Right lobe of liver (tissue), 6 donors: ENCODE results near the gene SVOPL. TPM values are rescaled to one million over a fixed set of nuclear protein-coding genes. Genes with fewer than 3 reads are reported as not detected.

Experiments used
- ATAC-seq, 4 donors: fragments of 200-7000 bp; cut with Tn5 transposase; one replicate each; pipeline ENCODE4 v1.9.1; 2020; ENCODE audit warnings: mild to moderate bottlenecking in 4 of 4, moderate library complexity in 4 of 4
- DNase-seq, 3 donors: peaks; one replicate each; pipeline ENCODE4 v3.0.0-alpha.2; 2020
- H3K27ac ChIP-seq, 3 donors: fragments of 200-600 bp; one replicate each; pipeline ENCODE4 v1.8.0; 2022
- H3K27me3 ChIP-seq, 2 donors: fragments of 200-600 bp; one replicate each; pipeline ENCODE4 v1.8.0; 2022
- H3K36me3 ChIP-seq, 4 donors: fragments of 200-600 bp; sonication (generic) in 1 of 4; one replicate each; pipeline versions ENCODE4 v1.5.1 to v1.8.0; 2017 to 2022; ENCODE audit warnings: control low read depth in 1 of 4
- H3K4me1 ChIP-seq, 4 donors: fragments of 200-600 bp; sonication (generic) in 1 of 4; one replicate each; pipeline versions ENCODE4 v1.5.1 to v1.8.0; 2017 to 2022; ENCODE audit warnings: control low read depth in 1 of 4
- H3K4me3 ChIP-seq, 3 donors: fragments of 200-600 bp; one replicate each; pipeline ENCODE4 v1.8.0; 2022
- H3K9me3 ChIP-seq, 4 donors: fragments of 200-600 bp; sonication (generic) in 1 of 4; one replicate each; pipeline versions ENCODE4 v1.5.1 to v1.8.0; 2017 to 2022; ENCODE audit warnings: control low read depth in 1 of 4
- POLR2A ChIP-seq: fragments of 450-650 bp; IDR thresholded peaks from one replicate; pipeline ENCODE4 v1.6.1; 2017; ENCODE audit warnings: antibody characterized with exemption, mild to moderate bottlenecking
- WGBS: methylation state at CpG from one replicate; pipeline ENCODE4 v1.1.6; 2018; ENCODE audit warnings: low coverage, low lambda C conversion rate; ENCODE audit not compliant: insufficient coverage; ENCODE audit errors: missing lambda C conversion rate; 5-methylcytosine and 5-hydroxymethylcytosine counted together
- intact Hi-C, 2 donors: fragments of 100-400 bp; cut with DNase I; formaldehyde crosslinking; loops; one replicate each; pipeline versions ENCODE4 v1.11.2 to v1.14.1; 2022
- total RNA-seq, 6 experiments: library from RNA; depleted of rRNA in 2 of 6; stranded (reverse); fragments of >200 nt in 2 of 6; fragmentation: NEBNext Ultra II Directional in 3 of 6; extraction: Animal tissue kit (Norgen Biotek cat#: 25700) in 3 of 6; gene quantifications; one replicate each; pipeline versions ENCODE4 v1.1.0 to v1.2.4, GENCODE V29; 2016 to 2023
- TF ChIP-seq, protein P1 (sequence below), 4 donors: fragments of 200-600 bp in 3 of 4; fragments of 450-650 bp in 1 of 4; IDR thresholded peaks; one replicate each; pipeline versions ENCODE4 v1.5.1 to v1.8.0; 2016 to 2022; ENCODE audit warnings: antibody characterized with exemption in 4 of 4, mild to moderate bottlenecking in 2 of 4
- donor health status: DM: no; HTN: yes; CAD: no.
- donor health status: DM: no; HTN: no; CAD: no.
- donor health status: DM: no; HTN: no; CAD: no.
- donor health status: DM: no; HTN: yes; CAD: no.
- donor health status: DM: no; HTN: yes; CAD: no.

SVOPL gene
- total RNA-seq, 6 experiments from 2014 or later: not detected

DNA sequence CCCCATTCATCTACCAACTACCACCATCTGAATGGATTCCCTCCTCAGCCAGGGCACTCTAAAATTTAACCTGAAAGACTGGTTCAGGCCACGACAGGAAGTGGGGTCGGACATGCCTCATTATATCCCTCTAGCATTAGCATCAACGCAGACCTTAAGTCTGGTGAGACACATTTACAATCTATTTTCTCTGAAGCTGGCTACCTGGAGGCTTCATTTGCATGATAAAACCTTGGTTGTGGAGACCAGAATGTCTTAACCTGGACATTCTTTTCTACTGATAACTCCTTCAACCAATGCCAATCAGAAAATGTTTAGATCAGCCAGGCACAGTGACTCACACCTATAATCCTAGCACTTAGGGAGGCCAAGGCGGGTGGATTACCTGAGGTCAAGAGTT lies 42.3 kb downstream of the SVOPL start:
- no peak for TF ChIP-seq POLR2A
- TF ChIP-seq, protein P1, sequence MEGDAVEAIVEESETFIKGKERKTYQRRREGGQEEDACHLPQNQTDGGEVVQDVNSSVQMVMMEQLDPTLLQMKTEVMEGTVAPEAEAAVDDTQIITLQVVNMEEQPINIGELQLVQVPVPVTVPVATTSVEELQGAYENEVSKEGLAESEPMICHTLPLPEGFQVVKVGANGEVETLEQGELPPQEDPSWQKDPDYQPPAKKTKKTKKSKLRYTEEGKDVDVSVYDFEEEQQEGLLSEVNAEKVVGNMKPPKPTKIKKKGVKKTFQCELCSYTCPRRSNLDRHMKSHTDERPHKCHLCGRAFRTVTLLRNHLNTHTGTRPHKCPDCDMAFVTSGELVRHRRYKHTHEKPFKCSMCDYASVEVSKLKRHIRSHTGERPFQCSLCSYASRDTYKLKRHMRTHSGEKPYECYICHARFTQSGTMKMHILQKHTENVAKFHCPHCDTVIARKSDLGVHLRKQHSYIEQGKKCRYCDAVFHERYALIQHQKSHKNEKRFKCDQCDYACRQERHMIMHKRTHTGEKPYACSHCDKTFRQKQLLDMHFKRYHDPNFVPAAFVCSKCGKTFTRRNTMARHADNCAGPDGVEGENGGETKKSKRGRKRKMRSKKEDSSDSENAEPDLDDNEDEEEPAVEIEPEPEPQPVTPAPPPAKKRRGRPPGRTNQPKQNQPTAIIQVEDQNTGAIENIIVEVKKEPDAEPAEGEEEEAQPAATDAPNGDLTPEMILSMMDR (IDR thresholded peaks at IDR 0.05): no peak
- Histone ChIP-seq H3K27me3 (no peaks in the 10 kb centered on the region), H3K27ac (no peak overlapping the region), H3K9me3 (no peaks in the 10 kb centered on the region), H3K4me1 (no peaks in the 10 kb centered on the region), H3K4me3 (no peak overlapping the region), H3K36me3 (no peaks in the 10 kb centered on the region)
- intact Hi-C loops: no loop called here
- WGBS: 85% methylated on average over 4 of the region's 4 CpGs
- DNase-seq (no peak), ATAC-seq (no peak)

DNA sequence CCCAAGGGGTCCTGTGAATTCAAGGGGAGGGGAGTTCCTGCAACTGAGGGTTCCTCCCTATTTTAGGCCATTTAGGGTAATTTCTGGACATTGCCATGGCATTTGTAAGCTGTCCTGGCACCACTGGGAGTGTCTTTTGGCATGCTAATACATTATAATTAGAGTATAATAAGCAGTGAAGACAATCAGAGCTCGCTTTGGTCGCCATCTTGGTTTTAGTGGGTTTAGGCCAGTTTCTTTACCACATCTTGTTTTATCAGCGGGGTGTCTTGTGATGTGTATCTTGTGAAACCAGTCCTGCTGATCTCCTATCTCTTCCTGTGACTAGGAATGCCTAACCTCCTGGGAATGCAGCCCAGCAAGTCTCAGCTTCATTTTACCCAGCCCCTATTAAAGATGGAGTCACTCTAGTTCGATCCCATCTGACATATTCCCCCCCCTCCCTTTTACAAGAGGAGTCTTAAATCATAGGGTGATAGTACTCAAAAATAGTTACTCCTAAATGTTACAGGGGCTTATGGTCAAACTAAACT lies 43.2 kb downstream of the SVOPL start:
- Histone ChIP-seq H3K27me3 (no peaks in the 10 kb centered on the region), H3K36me3 (no peaks in the 10 kb centered on the region), H3K27ac (no peak overlapping the region), H3K4me3 (no peak overlapping the region), H3K9me3 (no peaks in the 10 kb centered on the region), H3K4me1 (no peaks in the 10 kb centered on the region)
- no peak for ATAC-seq
- no peak for DNase-seq
- 87% methylated on average over 4 of the region's 4 CpGs for WGBS
- intact Hi-C loops: no loop called here
- no peak for TF ChIP-seq POLR2A
- TF ChIP-seq, protein P1 (IDR thresholded peaks at IDR 0.05): no peak

DNA sequence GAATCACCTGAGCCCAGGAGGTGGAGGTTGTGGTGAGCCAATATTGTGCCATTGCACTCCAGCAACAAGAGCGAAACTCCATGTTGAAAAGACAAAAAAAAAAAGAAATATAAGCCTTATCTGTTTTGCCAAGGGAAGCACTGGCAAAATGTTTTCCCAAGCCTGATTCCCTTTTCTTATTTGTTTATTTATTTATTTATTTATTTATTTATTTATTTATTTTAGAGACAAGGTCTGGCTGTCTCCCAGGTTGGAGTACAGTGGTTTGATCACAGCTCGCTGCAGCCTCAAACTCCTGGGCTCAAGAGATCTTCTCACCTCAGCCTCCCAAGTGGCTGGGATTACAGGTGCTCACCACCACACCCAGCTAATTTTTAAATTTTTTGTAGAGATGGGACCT lies 44.2 kb downstream of the SVOPL start:
- Histone ChIP-seq H3K27ac (no peak overlapping the region), H3K4me3 (no peak overlapping the region), H3K27me3 (no peaks in the 10 kb centered on the region), H3K36me3 (no peaks in the 10 kb centered on the region), H3K4me1 (no peaks in the 10 kb centered on the region), H3K9me3 (no peaks in the 10 kb centered on the region)
- WGBS: 92% methylated on average over 2 of the region's 2 CpGs
- TF ChIP-seq POLR2A: no peak
- TF ChIP-seq, protein P1 (IDR thresholded peaks at IDR 0.05): no peak
- ATAC-seq (no peak), DNase-seq (no peak)
- intact Hi-C loops: no loop called here

DNA sequence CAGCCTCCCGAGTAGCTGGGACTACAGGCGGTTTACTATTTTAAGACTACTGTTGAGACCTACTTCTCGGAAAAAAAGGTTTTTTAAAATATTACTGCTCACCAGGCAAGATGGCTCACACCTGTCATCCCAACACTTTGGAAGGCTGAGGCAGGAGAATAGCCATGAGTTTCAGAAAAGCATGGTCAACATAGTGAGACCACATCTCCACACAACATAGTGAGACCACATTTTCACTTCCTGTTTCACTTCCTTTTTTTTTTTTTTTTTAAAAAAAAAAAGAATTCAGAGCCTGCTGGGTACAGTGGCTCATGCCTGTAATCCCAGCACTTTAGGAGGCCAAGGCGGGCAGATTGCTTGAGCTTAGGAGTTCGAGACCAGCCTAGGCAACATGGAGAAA lies 46.5 kb downstream of the SVOPL start:
- no peaks in the 10 kb centered on the region for H3K36me3 ChIP-seq
- intact Hi-C loops: no loop called here
- no peaks in the 10 kb centered on the region for H3K9me3 ChIP-seq
- ATAC-seq: no peak
- H3K4me3 ChIP-seq: no peak overlapping the region
- no peak overlapping the region for H3K27ac ChIP-seq
- DNase-seq: no peak
- WGBS: 78% methylated on average over 5 of the region's 5 CpGs
- no peaks in the 10 kb centered on the region for H3K4me1 ChIP-seq
- TF ChIP-seq, protein P1 (IDR thresholded peaks at IDR 0.05): no peak
- TF ChIP-seq POLR2A: no peak
- no peaks in the 10 kb centered on the region for H3K27me3 ChIP-seq

DNA sequence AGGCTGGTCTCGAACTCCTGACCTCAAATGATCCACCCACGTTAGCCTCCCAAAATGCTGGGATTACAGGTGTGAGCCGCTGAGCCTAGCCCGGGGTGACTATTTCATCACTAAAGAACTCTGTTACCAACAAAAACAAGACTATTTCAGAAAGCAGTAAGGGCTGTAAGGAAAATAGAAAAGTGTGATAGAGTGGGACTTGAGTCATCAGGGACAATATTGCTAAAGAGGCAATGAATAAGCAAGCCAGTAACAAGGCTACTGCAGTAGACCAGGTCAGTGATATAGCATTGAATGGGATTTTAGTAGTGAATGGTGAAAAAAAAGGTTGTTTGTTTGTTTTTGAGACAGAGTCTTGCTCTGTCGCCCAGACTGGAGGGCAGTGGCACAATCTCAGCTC lies 51.7 kb downstream of the SVOPL start:
- ATAC-seq (no peak), DNase-seq (no peak)
- no peaks in the 10 kb centered on the region for H3K4me1 ChIP-seq
- WGBS: 79% methylated on average over 5 of the region's 5 CpGs
- H3K4me3 ChIP-seq: no peak overlapping the region
- TF ChIP-seq, protein P1 (IDR thresholded peaks at IDR 0.05): no peak
- no peak for TF ChIP-seq POLR2A
- intact Hi-C loops: no loop called here
- no peak overlapping the region for H3K27ac ChIP-seq
- H3K27me3 ChIP-seq: no peaks in the 10 kb centered on the region
- no peaks in the 10 kb centered on the region for H3K9me3 ChIP-seq
- no peaks in the 10 kb centered on the region for H3K36me3 ChIP-seq
